Fibroblast of skin of right biceps (primary cell): ENCODE data around the gene CLEC16A.
"Not testable (repeated sequence)": the region's sequence is repeated elsewhere in the genome, so short reads cannot be mapped to it uniquely, and the experiment has no call there.

ENCODE experiments used
- DNase-seq: peaks from one replicate; pipeline ENCODE4 v3.0.0-alpha.2; 2013

CLEC16A gene

DNA sequence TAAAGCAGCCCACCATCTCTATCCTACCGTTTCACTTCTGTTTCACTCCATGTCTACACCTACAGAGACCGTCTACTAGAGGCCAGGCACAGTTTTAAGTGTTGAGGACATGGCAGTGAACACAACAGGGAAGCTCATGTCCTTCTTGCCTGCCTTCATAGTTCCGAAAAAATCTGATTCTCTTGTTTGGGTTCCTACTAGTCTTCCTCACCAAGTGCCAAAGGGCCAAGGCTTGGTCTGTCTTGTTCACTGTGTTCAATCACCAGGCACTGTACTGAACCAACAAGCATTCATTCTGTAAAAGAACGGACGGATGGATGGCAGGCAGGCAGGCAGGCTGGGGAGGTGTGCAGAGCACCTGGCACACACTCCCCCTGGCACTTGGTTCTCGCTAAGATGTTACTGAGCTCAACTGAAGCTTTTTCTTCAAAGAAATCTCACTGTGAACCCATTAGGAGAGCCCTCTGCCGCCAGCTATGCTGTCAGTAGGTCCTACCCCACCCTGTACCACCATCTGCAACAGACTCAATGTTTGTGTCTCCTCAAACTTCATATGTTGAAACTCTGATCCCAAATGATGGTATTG, 4.6 kb upstream of the CLEC16A start:
- no peak for DNase-seq

DNA sequence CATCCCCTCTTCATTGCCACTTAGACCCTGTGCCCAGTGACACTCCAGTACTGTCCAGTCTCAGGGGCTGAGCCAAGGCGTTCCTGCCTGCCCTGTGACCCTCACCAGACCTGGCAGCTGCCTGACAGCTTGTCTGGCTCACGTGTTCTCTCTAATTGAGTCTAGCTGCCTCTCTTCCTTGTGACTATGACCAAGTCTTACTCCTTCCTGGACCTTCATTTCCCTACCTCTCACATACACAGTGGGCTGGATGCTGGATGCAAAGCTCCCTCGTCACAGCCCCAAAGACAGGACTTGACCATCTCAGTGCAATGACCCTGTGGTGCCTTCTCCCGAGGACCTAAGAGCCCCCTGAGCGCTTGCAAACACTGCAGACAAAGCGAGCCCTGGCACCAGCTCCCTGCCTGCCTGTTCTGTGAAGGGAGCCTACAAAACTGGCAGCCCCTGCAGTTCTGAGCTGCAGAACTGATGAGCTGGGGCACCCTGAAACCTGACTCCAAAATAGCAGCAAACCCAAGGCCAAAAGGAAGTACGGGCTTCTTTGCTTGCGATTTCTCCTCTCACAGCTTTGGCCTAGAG, 3.8 kb upstream of the CLEC16A start:
- no peak for DNase-seq

DNA sequence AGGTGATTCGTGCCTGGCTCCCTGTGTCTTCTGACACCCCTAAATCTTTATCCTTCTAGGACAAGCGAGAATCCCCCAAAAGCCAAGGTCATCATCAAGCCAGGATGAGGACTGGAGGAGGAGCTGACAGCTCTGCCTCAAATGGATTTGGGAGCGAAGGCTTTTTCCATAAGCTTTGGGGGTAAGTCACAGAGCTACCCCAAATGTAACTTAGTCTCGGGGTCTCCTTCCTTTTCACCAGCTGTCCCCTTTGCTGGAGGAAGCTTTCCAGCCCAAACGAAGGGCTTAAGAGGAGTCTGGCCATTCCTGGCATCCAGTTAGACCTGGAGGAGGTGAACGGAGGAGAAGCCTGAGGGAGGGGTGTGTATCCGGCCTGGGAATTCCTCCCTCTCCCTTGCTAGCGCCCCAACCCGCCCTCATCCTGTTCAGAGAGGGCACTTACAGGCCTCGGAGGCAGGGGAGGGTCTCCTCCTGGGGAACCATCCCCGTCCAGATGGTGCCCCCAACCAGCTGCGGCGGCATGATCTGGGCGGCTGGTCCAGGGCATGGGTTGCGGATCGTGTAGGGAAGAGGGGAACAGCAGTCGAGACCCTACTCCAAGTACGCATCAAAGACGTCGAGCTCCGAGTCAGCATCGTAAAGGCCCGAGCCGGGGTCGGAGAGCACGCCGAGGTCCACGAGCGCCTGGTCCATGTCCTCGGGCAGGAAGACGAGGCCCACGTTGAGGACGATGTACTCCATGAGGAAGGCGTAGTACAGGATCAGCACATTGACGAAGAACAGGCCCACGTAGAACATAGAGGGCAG, 3.0 kb upstream of the CLEC16A start:
- no peak for DNase-seq

DNA sequence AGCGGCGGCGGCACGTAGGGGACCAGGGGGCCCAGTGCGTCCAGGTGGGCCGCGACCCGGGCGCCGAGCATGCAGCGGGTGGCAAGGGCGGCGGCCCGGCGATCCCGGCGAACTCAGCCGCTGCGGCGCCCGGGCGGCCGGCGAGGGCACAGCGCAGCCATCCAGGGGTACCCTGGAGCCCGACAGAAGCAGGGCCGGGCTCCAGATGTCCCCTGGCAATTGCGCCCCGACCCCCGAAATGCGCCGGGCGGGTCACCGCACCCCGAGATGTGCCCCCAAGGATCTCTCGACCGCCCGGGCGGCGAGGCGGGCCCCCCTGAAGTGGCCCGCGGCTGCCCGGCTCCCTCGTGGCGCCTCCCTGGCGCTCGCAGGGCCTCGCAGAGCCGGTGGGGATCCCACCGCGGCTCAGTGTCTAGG, 2.4 kb upstream of the CLEC16A start:
- DNase-seq = not testable (repeated sequence)

DNA sequence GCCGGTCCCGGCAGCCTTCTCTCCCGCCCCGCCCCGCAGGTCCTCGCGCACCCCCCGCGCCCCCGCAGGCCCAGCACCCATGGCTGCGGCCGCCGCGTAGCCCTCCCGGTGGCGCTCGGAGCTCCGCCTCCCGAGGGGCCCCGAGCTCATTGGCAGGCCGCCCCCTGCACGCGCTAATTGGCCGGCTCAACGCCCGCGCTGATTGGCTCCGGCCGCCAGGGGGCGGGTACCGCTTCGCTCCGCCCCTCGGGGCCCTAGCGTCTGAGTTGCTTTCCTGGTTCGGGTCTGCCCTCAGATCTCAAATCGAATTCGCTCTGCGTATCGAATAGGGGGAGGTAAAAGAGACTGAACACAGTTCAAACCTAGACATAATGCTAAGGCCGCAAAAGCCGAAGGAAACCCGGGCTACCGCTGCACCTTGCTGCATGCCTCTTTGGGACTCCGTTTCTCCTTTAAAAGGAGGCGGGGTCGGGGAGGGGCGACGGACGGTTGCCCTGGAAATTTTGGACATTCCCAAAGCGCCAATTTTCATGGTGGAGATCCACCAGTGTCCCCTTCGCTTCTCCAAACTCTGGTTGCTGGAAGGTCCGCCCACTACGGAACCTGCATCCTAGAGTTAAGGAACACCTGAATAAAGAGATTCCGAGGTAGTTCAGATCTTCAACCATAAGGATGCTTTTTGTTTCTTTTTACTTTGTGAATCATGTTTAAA, 1.9 kb upstream of the CLEC16A start, which contains the start of gene DEXI:
Gene DEXI, minus strand, starts transcription at position 117 of the 712 bp plus-strand sequence. CDS start 463 bp downstream, outside the sequence.
- peak; percentile 91 for DNase-seq

DNA sequence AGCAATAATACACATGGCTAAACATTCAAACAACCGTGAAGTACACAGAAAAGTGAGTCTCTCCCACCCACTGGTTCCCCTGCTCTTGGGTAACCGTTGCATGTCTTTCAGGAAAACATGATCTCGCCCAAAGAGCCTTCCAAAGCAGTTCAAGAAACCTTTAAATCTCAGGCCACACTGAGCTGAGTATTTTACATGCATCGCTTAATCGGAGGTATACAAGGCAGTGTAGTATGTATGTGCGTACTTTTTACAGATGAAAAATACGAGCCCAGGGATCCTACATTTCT, 1.4 kb upstream of the CLEC16A start:
- no peak for DNase-seq

DNA sequence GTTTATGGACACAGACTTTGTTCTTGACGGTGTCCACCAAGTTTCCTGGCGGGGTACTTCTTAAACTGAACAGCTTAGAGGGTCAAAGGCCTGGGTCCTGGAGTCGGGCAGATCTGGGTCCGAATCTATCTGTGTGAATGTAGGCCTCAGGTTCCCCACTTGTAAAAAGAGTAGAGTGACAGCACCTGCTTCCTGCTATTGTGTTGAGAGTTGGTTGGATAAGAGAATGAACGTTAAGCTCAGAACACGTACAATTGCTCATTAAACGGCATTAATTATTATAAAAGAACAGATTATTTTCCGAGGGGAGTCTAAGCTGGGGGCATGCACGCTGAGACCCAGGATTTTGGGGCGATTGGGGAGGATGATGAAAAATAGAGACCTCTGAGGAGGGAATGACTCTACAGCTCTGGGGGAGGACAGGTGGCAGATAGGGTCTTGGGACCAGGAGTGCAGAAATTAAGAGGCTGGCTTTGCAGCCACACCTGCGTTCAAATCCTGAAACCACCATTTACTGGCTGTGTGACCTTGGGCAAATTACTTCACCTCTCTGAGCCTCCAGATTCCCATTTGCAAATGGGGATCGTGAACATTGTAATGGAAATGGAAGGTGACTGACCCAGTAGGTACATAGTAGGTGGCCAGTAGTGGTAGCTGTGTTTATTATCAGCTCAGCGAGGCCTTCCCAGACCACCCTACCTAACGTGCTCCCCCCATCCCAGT, 862 bp downstream of the CLEC16A start:
- DNase-seq = no peak

DNA sequence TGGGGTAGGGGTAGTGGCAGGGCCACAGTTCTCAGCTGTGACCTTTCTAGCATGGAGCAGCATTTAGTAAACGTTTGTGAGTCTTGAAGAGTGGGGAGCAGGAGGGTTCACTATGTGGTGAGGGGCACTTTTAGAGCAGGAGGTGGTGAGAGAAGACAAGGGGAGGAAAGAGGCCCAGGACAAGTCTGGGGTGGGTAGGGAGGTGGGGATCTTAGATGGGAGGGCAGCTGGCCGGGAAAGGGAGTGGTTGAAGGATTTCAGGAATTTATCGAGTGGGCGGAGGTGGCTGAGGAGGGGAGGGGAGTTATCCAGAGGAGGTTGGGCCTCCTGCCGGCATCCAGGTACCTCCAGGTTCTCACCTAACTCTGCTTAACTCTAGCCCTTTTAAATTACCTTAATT, 1.9 kb downstream of the CLEC16A start:
- DNase-seq = no peak

DNA sequence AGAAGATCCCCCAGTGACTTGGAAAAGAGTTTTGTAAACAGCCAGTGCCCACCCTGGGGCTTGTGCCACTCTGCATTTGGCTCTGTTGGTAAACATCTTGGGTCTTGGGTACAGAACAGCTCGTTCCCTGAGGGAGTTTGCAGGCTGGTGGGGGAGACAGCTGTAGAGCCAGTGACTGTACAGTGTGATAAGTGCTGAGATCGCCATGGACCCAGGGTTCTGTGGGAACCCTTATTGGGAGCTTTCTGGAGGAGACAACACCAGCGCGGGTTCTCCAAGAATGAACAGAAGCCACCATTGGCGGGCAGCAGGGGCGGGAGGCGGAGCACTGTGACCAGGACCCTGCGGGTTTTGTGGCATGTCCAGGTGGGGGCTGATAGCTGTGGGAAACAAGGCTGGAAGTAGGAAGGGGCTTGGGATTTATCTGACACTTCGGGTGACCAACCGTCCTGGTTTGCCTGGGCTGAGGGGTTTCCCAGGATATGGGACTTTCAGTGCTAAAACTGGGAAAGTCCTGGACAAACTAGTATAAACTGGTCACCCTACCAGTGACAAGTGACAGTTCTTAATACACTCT, 2.9 kb downstream of the CLEC16A start:
- no peak for DNase-seq

DNA sequence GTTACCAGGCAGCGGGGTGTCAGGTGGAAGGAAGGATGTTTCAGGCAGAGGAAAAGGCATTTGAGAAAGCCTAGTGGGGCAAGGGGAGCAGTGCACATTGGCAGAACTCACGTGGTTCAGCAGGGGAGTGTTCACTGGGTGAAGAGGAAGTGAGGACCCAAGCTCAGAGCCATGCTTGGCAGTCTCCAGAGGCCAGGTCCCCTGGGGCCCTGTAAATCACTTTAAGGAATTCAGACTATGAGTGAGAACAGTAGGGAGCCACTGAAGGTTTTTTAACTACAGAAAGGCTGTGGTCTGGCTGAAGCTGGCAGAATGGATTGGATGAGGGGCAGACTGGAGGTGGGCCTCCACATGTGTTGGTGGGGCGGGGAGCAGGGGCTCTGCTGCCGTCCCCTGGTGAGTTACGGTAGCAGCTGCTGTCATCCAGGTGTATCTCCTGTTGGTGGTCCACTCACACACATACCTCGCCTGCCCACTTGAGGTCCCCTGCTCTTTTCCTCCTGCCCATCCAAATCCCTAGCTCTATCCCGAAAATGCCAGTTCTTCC, 5.1 kb downstream of the CLEC16A start:
- DNase-seq = peak; percentile 67

DNA sequence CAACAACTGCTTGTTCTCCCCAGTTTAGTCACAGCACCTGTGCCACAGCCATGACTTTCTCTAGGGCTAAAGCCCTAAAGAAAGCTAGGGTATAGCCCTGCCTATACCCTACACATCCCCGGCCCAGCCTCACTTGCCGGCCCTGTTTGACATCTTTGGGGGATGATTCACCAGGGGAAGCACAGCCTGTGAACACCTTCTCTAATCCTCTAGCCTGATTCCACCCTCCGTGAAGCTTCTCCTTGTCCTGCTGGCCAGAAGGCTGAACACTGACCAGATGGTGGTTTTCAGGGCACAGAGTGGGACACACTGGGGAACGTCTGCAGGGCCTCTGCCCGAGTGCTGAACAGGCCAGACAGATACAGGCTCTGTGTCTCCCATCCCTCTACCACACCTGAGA, 6.0 kb downstream of the CLEC16A start:
- DNase-seq = no peak

DNA sequence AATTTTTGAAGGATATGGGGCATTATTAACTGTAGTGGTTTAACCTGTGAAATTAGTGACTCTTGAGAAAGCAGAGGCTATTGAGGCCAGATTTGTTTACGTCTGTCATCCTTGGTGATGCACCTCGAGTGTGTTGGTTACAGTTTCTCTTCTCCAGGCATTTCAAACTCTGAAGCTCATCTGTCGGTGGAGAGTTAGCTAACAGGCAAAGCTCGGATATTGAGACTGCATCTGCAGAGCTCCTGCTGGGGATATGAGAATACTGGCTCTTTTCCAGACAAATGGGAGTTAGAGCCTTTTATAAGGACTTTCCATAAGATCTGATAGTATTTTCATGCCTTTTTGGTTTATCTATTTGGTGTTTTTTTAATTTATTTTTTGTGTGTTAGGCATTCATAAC, 6.7 kb downstream of the CLEC16A start:
- no peak for DNase-seq

DNA sequence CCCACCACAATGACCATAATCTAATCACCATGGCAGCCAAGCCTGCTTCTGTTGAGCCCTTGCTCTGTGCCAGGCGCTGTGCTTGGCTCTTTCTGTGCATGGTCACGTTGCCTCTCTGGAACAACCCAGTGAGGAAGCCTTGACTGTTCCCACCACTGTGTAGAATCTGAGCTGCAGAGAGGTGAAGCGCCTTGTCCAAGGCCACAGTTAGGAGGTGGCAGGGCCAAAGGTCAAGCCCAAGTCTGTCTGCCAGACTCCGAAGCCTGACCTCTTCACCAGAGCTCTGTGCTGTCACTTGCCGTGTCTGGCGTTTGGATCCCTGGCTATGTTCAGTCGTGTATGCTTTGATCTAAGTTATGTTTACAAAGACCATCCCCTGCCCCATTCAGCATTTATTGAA, 10.5 kb downstream of the CLEC16A start:
- no peak for DNase-seq

DNA sequence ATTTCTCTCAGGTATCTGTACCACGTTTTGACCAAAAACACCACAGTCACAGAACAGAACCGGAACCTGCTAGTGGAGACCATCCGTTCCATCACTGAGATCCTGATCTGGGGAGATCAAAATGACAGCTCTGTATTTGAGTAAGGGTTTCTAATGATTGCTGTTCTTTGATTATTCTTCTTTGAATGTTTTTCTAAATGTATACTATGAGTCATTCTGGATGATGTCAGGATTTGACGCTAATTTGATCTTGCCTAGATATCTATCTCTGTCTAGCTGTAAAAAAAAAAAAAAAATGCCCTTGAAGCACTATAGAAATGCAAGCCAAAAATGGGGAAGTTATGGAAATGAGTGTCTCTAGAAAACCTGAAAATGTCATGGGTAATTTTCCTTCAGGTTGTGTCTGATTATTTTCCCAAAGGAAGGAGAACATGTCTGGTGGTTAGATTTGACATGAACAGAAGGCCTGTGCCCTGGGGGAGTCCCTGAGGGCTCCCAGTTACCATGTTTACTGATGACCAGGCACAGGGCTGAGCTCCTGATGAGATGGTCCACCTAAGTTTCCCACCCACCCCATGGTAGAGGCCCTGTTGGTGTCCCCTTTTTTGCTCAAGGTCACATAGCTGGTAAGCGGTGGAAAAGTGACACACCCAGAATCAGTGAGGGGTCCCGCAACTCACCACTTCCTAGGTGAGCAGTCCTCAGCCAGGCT, 13.6 kb downstream of the CLEC16A start:
- DNase-seq = peak; percentile 35

DNA sequence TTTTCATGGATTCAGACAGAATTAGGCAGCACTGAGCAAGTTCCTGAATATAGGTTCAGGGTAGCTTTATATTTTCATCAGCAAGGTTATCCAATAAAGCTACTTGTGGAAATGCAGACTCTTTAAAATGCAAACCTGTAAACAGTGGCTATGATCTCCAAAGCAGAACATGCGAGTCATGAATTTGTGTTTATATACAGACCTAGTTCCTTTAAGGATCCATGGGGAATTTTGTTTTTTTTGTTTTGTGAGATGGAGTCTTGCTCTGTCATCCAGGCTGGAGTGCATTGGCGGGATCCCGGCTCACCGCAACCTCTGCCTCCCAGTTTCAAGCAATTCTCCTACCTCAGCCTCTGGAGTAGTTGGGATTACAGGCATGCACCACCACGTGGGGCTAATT, 14.8 kb downstream of the CLEC16A start:
- DNase-seq = no peak

DNA sequence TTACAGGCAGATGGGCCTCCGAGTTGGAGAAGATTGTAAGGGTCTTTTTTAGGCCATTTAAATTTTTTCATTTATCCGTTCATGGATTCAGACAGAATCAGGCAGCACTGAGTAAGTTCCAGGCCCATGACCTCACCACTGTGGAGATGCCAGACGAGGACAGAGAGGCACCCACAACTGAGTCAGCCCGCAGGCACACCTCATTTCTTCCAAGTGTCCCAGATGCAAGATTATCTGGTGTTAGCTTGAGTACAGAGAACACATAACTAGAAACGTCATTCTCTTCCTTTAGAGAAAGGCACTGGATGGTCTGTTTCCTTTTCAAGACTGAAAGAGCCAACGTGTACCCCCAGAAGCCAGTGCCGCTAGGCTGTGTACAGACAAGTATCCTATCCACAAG, 16.9 kb downstream of the CLEC16A start:
- peak; percentile 83 for DNase-seq

DNA sequence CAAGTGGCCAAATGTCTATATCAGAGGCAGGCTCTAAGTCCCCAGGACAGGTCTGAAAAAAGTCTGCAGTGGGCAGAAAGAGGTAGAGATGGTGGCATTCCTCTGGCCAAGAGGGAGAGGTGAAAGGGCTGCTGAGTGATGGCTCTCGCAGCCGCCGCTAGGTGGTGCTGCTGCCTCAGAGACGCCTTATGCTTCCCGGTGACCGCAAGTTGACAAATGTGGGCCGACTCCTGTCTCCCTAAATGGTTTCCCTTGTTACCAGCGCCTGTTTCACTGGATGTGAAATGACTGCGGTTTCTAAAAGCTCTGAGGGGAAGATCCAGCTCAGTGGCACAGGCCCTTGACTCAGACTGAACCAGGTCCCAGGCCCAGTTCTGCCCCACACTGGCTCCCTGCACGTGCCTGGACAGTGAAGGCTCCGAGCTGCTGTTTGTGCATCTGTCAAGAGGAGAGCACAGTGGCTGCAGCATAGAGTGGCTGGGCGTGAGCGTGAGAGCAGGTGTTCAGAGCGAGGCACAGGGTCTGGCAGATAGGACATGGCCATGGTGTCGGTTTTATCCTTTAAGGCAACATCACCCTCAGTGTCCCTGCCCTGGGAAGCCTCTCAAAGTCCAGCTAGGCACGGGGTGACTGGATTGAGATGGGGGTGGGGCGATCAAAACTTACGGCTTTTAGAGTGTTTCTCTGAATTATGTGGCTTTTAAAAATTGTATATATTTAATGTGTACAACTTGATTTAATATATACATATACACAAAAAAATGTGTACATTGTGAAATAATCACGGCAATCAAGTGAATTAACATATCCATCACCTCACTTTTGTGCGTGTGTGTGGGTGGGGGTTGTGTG, 19.9 kb downstream of the CLEC16A start:
- peak; percentile 84 for DNase-seq

DNA sequence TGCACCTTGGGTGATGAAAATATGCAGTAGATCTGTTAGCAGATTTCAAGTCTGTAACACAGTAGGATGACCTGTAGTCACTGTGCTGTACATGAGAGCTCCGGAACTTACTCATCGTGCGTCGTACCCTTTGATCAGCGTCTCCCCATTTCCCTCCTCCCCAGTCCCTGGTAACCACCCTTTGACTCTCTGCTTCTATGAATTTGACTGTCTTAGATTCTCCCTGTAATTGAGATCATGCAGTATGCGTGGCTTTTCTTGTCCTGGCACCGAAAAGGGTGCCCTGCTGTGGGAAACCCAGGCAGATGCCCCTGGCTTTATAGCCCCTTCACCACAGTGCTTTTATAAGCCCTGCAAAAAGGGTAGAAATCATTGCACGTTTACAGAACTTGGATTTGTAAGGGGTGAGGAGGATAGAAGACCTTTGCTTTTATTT, 20.5 kb downstream of the CLEC16A start:
- DNase-seq = no peak

DNA sequence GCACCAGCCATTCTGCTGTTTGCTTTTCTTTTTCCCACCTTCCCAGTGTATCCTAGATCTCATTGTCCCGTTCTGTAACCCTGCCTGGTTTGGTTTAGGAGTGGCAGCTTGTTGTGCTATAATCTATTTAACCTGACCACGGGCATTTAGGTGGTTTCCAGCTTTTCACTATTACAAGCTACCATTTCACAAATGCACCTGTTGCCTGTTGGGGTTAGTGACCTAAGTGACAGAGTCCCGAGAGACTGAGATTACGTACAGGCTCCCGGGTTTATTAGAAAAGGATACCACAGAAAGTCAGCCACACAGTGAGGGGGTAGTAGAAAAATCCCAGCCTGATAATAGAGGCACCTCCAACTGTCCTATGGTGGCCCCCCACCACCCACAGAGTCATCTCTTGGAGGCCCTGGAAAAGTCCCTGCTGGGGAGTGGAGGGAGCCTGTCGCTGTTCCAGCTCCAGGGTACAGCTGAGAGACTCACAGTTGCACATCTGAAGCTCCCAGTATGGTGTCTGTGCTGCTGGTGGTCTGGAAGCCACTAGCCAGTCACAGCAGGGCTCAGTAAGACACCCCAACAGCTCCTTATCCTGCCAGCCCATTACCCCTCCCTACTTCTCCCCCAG, 21.2 kb downstream of the CLEC16A start:
- no peak for DNase-seq

DNA sequence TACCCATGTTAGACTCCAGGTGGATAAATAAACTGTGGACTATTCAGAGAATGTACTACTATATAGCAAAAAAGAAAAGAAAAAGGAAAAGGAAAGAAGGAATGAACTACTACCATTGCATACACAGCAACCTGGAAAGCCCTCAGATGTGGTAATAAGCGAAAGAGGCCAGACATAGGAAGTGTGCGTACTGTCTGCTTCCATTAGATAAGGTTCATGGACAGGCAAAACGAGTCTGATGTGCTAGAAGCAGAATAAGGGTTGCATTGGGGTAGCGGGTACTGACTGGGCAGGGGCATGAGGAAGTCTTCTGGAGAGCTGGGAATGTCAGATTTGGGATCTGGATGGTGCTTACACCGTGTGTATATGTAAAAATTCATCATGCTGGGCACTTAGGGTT, 21.8 kb downstream of the CLEC16A start:
- no peak for DNase-seq
